ENCODE results near the gene GGCX.
A peak's percentile ranks its signal among the peaks of the same experiment; 100 is the strongest.

The GGCX gene

DNA sequence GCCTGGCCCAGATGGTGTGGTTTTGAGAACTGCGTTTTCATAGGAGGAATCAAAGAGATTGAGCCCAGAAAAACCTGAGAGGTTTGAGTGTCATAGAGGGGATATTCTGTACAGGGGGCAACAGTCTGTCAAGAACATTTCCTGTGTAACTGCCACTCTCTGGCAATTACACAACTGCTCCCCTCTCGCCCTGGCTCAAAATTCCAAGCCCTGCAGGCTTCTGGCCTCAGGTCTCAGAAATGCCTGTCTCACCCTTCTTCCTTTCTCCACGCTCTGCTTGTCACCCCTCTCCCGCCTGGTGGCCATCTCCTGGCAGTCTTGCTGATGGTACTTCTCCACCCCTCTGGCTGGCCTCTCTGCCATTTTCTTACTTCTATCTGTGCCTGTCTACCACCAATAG, 26.9 kb upstream of the GGCX start:
- CTCF ChIA-PET = interaction anchor here (0.9 kb wide), 1 partner anchor 194 kb away, joined by 4 read pairs; no protein-coding TSS in a partner anchor
- Histone ChIP-seq H3K36me3 (ENCODE audit: control insufficient read depth in 2 of 2, insufficient read depth in 1 of 2, low read length in 2 of 2) (peaks cover 0 to 4% of the 10 kb centered on the region in 2 experiments; a peak in 1 of 3 replicates), H3K27ac (ENCODE audit: extremely low read depth, low read depth, low read length) (no peak overlapping the region), H3K4me1 (ENCODE audit: control insufficient read depth, insufficient read depth, low read length) (no peaks in the 10 kb centered on the region), H3K9me3 (ENCODE audit: control insufficient read depth, insufficient read depth, low read depth, low read length) (no peaks in the 10 kb centered on the region), H3K4me3 (ENCODE audit: low read depth, low read length) (no peak overlapping the region)
- TF ChIP-seq ZNF670 (tag by site-specific recombination; IDR thresholded peaks at IDR 0.05; ENCODE audit: low read depth) (no peak), ZNF157 (tag by site-specific recombination; IDR thresholded peaks at IDR 0.05) (no peak), ZNF239 (tag by site-specific recombination; IDR thresholded peaks at IDR 0.05) (no peak), ZNF558 (tag by site-specific recombination; IDR thresholded peaks at IDR 0.05) (no peak), ZNF664 (tag by site-specific recombination; IDR thresholded peaks at IDR 0.05) (no peak), ZNF266 (tag by site-specific recombination; IDR thresholded peaks at IDR 0.05; ENCODE audit: low read depth) (no peak), ZNF146 (tag by site-specific recombination; IDR thresholded peaks at IDR 0.05) (no peak), ZNF596 (tag by site-specific recombination; IDR thresholded peaks at IDR 0.05) (no peak), ZBTB21 (tag by site-specific recombination; IDR thresholded peaks at IDR 0.05) (no peak), ZNF626 (tag by site-specific recombination; IDR thresholded peaks at IDR 0.05) (no peak), ZNF350 (tag by site-specific recombination; IDR thresholded peaks at IDR 0.05) (no peak), ZNF585B (tag by site-specific recombination; IDR thresholded peaks at IDR 0.05) (no peak), ZSCAN23 (tag by site-specific recombination; IDR thresholded peaks at IDR 0.05) (no peak)
- TF ChIP-seq, protein P1, sequence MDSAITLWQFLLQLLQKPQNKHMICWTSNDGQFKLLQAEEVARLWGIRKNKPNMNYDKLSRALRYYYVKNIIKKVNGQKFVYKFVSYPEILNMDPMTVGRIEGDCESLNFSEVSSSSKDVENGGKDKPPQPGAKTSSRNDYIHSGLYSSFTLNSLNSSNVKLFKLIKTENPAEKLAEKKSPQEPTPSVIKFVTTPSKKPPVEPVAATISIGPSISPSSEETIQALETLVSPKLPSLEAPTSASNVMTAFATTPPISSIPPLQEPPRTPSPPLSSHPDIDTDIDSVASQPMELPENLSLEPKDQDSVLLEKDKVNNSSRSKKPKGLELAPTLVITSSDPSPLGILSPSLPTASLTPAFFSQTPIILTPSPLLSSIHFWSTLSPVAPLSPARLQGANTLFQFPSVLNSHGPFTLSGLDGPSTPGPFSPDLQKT (IDR thresholded peaks at IDR 0.05; ENCODE audit: borderline replicate concordance, low read depth, low read length) = no peak
- TF ChIP-seq, protein P2, sequence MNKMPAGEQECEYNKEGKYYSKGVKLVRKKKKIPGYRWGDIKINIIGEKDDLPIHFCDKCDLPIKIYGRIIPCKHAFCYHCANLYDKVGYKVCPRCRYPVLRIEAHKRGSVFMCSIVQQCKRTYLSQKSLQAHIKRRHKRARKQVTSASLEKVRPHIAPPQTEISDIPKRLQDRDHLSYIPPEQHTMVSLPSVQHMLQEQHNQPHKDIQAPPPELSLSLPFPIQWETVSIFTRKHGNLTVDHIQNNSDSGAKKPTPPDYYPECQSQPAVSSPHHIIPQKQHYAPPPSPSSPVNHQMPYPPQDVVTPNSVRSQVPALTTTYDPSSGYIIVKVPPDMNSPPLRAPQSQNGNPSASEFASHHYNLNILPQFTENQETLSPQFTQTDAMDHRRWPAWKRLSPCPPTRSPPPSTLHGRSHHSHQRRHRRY (tag by site-specific recombination; IDR thresholded peaks at IDR 0.05) = no peak
- TF ChIP-seq, protein P3, sequence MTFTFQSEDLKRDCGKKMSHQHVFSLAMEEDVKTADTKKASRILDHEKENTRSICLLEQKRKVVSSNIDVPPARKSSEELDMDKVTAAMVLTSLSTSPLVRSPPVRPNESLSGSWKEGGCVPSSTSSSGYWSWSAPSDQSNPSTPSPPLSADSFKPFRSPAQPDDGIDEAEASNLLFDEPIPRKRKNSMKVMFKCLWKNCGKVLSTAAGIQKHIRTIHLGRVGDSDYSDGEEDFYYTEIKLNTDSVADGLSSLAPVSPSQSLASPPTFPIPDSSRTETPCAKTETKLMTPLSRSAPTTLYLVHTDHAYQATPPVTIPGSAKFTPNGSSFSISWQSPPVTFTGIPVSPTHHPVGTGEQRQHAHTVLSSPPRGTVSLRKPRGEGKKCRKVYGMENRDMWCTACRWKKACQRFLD (tag by site-specific recombination; IDR thresholded peaks at IDR 0.05) = no peak
- TF ChIP-seq, protein P4, sequence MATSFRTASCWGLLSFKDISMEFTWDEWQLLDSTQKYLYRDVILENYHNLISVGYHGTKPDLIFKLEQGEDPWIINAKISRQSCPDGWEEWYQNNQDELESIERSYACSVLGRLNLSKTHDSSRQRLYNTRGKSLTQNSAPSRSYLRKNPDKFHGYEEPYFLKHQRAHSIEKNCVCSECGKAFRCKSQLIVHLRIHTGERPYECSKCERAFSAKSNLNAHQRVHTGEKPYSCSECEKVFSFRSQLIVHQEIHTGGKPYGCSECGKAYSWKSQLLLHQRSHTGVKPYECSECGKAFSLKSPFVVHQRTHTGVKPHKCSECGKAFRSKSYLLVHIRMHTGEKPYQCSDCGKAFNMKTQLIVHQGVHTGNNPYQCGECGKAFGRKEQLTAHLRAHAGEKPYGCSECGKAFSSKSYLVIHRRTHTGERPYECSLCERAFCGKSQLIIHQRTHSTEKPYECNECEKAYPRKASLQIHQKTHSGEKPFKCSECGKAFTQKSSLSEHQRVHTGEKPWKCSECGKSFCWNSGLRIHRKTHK (tag by site-specific recombination; IDR thresholded peaks at IDR 0.05) = no peak
- TF ChIP-seq, protein P5, sequence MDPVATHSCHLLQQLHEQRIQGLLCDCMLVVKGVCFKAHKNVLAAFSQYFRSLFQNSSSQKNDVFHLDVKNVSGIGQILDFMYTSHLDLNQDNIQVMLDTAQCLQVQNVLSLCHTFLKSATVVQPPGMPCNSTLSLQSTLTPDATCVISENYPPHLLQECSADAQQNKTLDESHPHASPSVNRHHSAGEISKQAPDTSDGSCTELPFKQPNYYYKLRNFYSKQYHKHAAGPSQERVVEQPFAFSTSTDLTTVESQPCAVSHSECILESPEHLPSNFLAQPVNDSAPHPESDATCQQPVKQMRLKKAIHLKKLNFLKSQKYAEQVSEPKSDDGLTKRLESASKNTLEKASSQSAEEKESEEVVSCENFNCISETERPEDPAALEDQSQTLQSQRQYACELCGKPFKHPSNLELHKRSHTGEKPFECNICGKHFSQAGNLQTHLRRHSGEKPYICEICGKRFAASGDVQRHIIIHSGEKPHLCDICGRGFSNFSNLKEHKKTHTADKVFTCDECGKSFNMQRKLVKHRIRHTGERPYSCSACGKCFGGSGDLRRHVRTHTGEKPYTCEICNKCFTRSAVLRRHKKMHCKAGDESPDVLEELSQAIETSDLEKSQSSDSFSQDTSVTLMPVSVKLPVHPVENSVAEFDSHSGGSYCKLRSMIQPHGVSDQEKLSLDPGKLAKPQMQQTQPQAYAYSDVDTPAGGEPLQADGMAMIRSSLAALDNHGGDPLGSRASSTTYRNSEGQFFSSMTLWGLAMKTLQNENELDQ (tag by site-specific recombination; IDR thresholded peaks at IDR 0.05; ENCODE audit: low read depth) = no peak
- POLR2A ChIA-PET = interaction anchor here (1.7 kb wide), 1 partner anchor 10 kb away, joined by 11 read pairs; the partner anchor contains the start of gene VAMP8

DNA sequence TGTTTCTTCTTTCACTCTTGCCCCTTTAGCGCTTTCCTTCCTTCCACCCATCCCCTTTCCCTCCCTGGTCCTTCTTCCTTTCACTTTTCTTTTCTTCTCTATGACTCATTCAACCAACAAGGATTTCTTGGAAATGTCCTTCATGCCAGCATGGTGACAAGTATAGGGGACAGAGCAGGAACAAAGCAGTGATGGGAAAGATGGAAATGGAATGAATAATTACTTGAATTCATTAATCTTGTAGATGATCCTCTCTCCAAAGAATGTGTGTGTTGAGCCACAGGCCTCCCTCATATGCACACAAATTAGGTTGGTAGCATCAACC, 24.4 kb upstream of the GGCX start:
- no peak overlapping the region for H3K4me3 ChIP-seq (ENCODE audit: low read depth, low read length)
- ChIA-PET POLR2A (interaction anchor here (1.0 to 1.8 kb wide), 3 partner anchors 9 to 17 kb away, joined by 3 to 11 read pairs (median 3); partner anchors contain the start of genes RNF181 and TMEM150A), CTCF (no interaction called here)
- H3K36me3 ChIP-seq (ENCODE audit: control insufficient read depth in 2 of 2, insufficient read depth in 1 of 2, low read length in 2 of 2) = peaks cover 0 to 20% of the 10 kb centered on the region in 2 experiments; a peak in 2 of 3 replicates
- no peak overlapping the region for H3K27ac ChIP-seq (ENCODE audit: extremely low read depth, low read depth, low read length)
- TF ChIP-seq, protein P6, sequence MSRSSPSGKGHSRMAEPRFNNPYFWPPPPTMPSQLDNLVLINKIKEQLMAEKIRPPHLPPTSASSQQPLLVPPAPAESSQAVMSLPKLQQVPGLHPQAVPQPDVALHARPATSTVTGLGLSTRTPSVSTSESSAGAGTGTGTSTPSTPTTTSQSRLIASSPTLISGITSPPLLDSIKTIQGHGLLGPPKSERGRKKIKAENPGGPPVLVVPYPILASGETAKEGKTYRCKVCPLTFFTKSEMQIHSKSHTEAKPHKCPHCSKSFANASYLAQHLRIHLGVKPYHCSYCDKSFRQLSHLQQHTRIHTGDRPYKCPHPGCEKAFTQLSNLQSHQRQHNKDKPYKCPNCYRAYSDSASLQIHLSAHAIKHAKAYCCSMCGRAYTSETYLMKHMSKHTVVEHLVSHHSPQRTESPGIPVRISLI (tag by site-specific recombination; IDR thresholded peaks at IDR 0.05) = no peak
- peak; percentile 95 for TF ChIP-seq PRDM1 (tag by site-specific recombination; IDR thresholded peaks at IDR 0.05)
- H3K4me1 ChIP-seq (ENCODE audit: control insufficient read depth, insufficient read depth, low read length) = no peaks in the 10 kb centered on the region
- H3K9me3 ChIP-seq (ENCODE audit: control insufficient read depth, insufficient read depth, low read depth, low read length) = no peaks in the 10 kb centered on the region

Data from HEK293 (cell line).